SK-N-MC (cell line): ENCODE results near the gene HPGD.

ENCODE experiments used
- DNase-seq: peaks from one replicate; pipeline ENCODE4 v3.0.0-alpha.2; 2011; ENCODE audit warnings: low read depth, low spot score
- H3K27ac ChIP-seq: fragments of 200-600 bp; sonication (generic); 2 replicates; pipeline ENCODE4 v1.5.1; 2016; ENCODE audit warnings: mixed run types
- H3K36me3 ChIP-seq: fragments of 200-600 bp; sonication (generic); 2 replicates; pipeline ENCODE4 v1.6.1; 2017; ENCODE audit warnings: antibody characterized with exemption, low read length, mixed read lengths; ENCODE audit not compliant: insufficient read depth
- H3K4me3 ChIP-seq: fragments of 200-600 bp; sonication (generic); 2 replicates; pipeline ENCODE4 v1.5.1; 2016
- H3K9ac ChIP-seq: fragments of 200-600 bp; sonication (generic); 2 replicates; pipeline ENCODE4 v1.8.0; 2017; ENCODE audit warnings: mixed run types, mixed read lengths; ENCODE audit not compliant: insufficient read length
- H3K9me3 ChIP-seq: fragments of 200-600 bp; sonication (generic); 2 replicates; pipeline ENCODE4 v1.6.1; 2017; ENCODE audit warnings: low read depth, mild to moderate bottlenecking, antibody characterized with exemption, low read length, moderate library complexity, mixed read lengths
- EZH2 ChIP-seq: fragments of 200-600 bp; sonication (generic); IDR thresholded peaks from one replicate; pipeline ENCODE4 v1.6.1; 2017; ENCODE audit warnings: antibody characterized with exemption
- FOXP2 ChIP-seq: optimal IDR thresholded peaks from 2 replicates; pipeline ENCODE3; 2011; ENCODE audit warnings: mild to moderate bottlenecking, moderate library complexity; ENCODE audit not compliant: insufficient read depth; ENCODE audit errors: extremely low read length, control extremely low read depth
- POLR2AphosphoS5 ChIP-seq: IDR thresholded peaks from 2 replicates; pipeline ENCODE4 v1.6.1; 2012; ENCODE audit warnings: mild to moderate bottlenecking, low read depth, low read length, borderline replicate concordance

The HPGD gene

GRCh38 chr4:174553031-174553430, 30.7 kb upstream of the HPGD start:
- no peak for DNase-seq
- H3K36me3 ChIP-seq: no peaks in the 10 kb centered on the region
- no peak overlapping the region for H3K4me3 ChIP-seq
- TF ChIP-seq EZH2: no peak
- TF ChIP-seq FOXP2: no peak
- no peaks in the 10 kb centered on the region for H3K9me3 ChIP-seq
- H3K9ac ChIP-seq: no peak overlapping the region
- no peak overlapping the region; the same call in 1 of the 2 replicates for H3K27ac ChIP-seq

GRCh38 chr4:174550541-174550940, 28.3 kb upstream of the HPGD start:
- peak overlapping the region; percentile 41 for H3K4me3 ChIP-seq
- no peak for DNase-seq
- H3K9me3 ChIP-seq: no peaks in the 10 kb centered on the region
- no peaks in the 10 kb centered on the region for H3K36me3 ChIP-seq
- TF ChIP-seq POLR2AphosphoS5 (no peak), FOXP2 (no peak), EZH2 (no peak)
- peak overlapping the region; percentile 96 for H3K27ac ChIP-seq
- H3K9ac ChIP-seq: no peak overlapping the region

GRCh38 chr4:174549721-174550120, 27.4 kb upstream of the HPGD start:
- H3K9me3 ChIP-seq: no peaks in the 10 kb centered on the region
- H3K36me3 ChIP-seq: no peaks in the 10 kb centered on the region
- peak; percentile 75 for DNase-seq
- TF ChIP-seq POLR2AphosphoS5: peak; percentile 41; the same call in 1 of the 2 replicates
- no peak for TF ChIP-seq FOXP2
- TF ChIP-seq EZH2: no peak
- H3K27ac ChIP-seq: peak overlapping the region; percentile 96
- H3K4me3 ChIP-seq: peak overlapping the region; percentile 41
- no peak overlapping the region for H3K9ac ChIP-seq

GRCh38 chr4:174545268-174545667, 23.0 kb upstream of the HPGD start:
- no peak overlapping the region for H3K4me3 ChIP-seq
- TF ChIP-seq EZH2 (no peak), POLR2AphosphoS5 (no peak), FOXP2 (no peak)
- no peak for DNase-seq
- H3K36me3 ChIP-seq: no peaks in the 10 kb centered on the region
- no peaks in the 10 kb centered on the region for H3K9me3 ChIP-seq
- no peak overlapping the region for H3K27ac ChIP-seq
- H3K9ac ChIP-seq: no peak overlapping the region

- Histone ChIP-seq H3K36me3 (no peaks in the 10 kb centered on the region), H3K9ac (no peak overlapping the region), H3K4me3 (no peak overlapping the region), H3K27ac (no peak overlapping the region), H3K9me3 (no peaks in the 10 kb centered on the region)
- TF ChIP-seq FOXP2: no peak
- TF ChIP-seq POLR2AphosphoS5: no peak
- TF ChIP-seq EZH2: no peak
- no peak for DNase-seq
Observed at GRCh38 chr4:174544496-174544895, 22.2 kb upstream of the HPGD start.

GRCh38 chr4:174540175-174540574, 17.9 kb upstream of the HPGD start:
- no peak overlapping the region for H3K4me3 ChIP-seq
- DNase-seq: no peak
- TF ChIP-seq POLR2AphosphoS5 (no peak), FOXP2 (no peak), EZH2 (no peak)
- H3K9me3 ChIP-seq: no peaks in the 10 kb centered on the region
- H3K27ac ChIP-seq: no peak overlapping the region
- no peaks in the 10 kb centered on the region for H3K36me3 ChIP-seq
- no peak overlapping the region for H3K9ac ChIP-seq

GRCh38 chr4:174539571-174539970, 17.3 kb upstream of the HPGD start:
- Histone ChIP-seq H3K9ac (no peak overlapping the region), H3K9me3 (no peaks in the 10 kb centered on the region), H3K4me3 (no peak overlapping the region), H3K36me3 (no peaks in the 10 kb centered on the region), H3K27ac (no peak overlapping the region)
- no peak for DNase-seq
- TF ChIP-seq FOXP2: no peak
- no peak for TF ChIP-seq EZH2
- TF ChIP-seq POLR2AphosphoS5: no peak

GRCh38 chr4:174538876-174539250, 16.6 kb upstream of the HPGD start:
- no peaks in the 10 kb centered on the region for H3K9me3 ChIP-seq
- no peak for DNase-seq
- TF ChIP-seq POLR2AphosphoS5: no peak
- H3K4me3 ChIP-seq: no peak overlapping the region
- no peak overlapping the region for H3K27ac ChIP-seq
- no peaks in the 10 kb centered on the region for H3K36me3 ChIP-seq
- H3K9ac ChIP-seq: no peak overlapping the region

GRCh38 chr4:174538123-174538875, 16.0 kb upstream of the HPGD start:
- TF ChIP-seq FOXP2 (no peak), POLR2AphosphoS5 (no peak), EZH2 (no peak)
- H3K9ac ChIP-seq: no peak overlapping the region
- H3K36me3 ChIP-seq: no peaks in the 10 kb centered on the region
- H3K27ac ChIP-seq: no peak overlapping the region
- no peaks in the 10 kb centered on the region for H3K9me3 ChIP-seq
- DNase-seq: no peak
- H3K4me3 ChIP-seq: no peak overlapping the region
